SK-N-MC (cell line): ENCODE results near the gene PSEN1.

Experiments
- DNase-seq: peaks from one replicate; pipeline ENCODE4 v3.0.0-alpha.2; 2011; ENCODE audit warnings: low read depth, low spot score
- H3K27ac ChIP-seq: fragments of 200-600 bp; sonication (generic); 2 replicates; pipeline ENCODE4 v1.5.1; 2016; ENCODE audit warnings: mixed run types
- H3K36me3 ChIP-seq: fragments of 200-600 bp; sonication (generic); 2 replicates; pipeline ENCODE4 v1.6.1; 2017; ENCODE audit warnings: antibody characterized with exemption, low read length, mixed read lengths; ENCODE audit not compliant: insufficient read depth
- H3K4me3 ChIP-seq: fragments of 200-600 bp; sonication (generic); 2 replicates; pipeline ENCODE4 v1.5.1; 2016
- H3K9ac ChIP-seq: fragments of 200-600 bp; sonication (generic); 2 replicates; pipeline ENCODE4 v1.8.0; 2017; ENCODE audit warnings: mixed run types, mixed read lengths; ENCODE audit not compliant: insufficient read length
- H3K9me3 ChIP-seq: fragments of 200-600 bp; sonication (generic); 2 replicates; pipeline ENCODE4 v1.6.1; 2017; ENCODE audit warnings: low read depth, mild to moderate bottlenecking, antibody characterized with exemption, low read length, moderate library complexity, mixed read lengths
- EZH2 ChIP-seq: fragments of 200-600 bp; sonication (generic); IDR thresholded peaks from one replicate; pipeline ENCODE4 v1.6.1; 2017; ENCODE audit warnings: antibody characterized with exemption
- FOXP2 ChIP-seq: optimal IDR thresholded peaks from 2 replicates; pipeline ENCODE3; 2011; ENCODE audit warnings: mild to moderate bottlenecking, moderate library complexity; ENCODE audit not compliant: insufficient read depth; ENCODE audit errors: extremely low read length, control extremely low read depth
- POLR2AphosphoS5 ChIP-seq: IDR thresholded peaks from 2 replicates; pipeline ENCODE4 v1.6.1; 2012; ENCODE audit warnings: mild to moderate bottlenecking, low read depth, low read length, borderline replicate concordance

PSEN1 gene

GRCh38 chr14:73262427-73263183 lies 126.3 kb downstream of the PSEN1 start:
- Histone ChIP-seq H3K9ac (no peak overlapping the region), H3K36me3 (no peaks in the 10 kb centered on the region), H3K9me3 (no peaks in the 10 kb centered on the region), H3K27ac (no peak overlapping the region), H3K4me3 (no peak overlapping the region)
- no peak for DNase-seq
- TF ChIP-seq EZH2 (no peak), POLR2AphosphoS5 (no peak), FOXP2 (no peak)

GRCh38 chr14:73263606-73264005 lies 127.3 kb downstream of the PSEN1 start:
- Histone ChIP-seq H3K4me3 (no peak overlapping the region), H3K27ac (no peak overlapping the region), H3K36me3 (no peaks in the 10 kb centered on the region), H3K9me3 (no peaks in the 10 kb centered on the region), H3K9ac (no peak overlapping the region)
- no peak for DNase-seq
- no peak for TF ChIP-seq EZH2
- no peak for TF ChIP-seq FOXP2
- no peak for TF ChIP-seq POLR2AphosphoS5

- no peak overlapping the region for H3K4me3 ChIP-seq
- no peak overlapping the region for H3K27ac ChIP-seq
- no peaks in the 10 kb centered on the region for H3K36me3 ChIP-seq
- H3K9me3 ChIP-seq, result no peaks in the 10 kb centered on the region
- no peak for DNase-seq
- TF ChIP-seq FOXP2 (no peak), EZH2 (no peak), POLR2AphosphoS5 (no peak)
- H3K9ac ChIP-seq, result no peak overlapping the region
Measured at GRCh38 chr14:73264080-73264884, 128.0 kb downstream of the PSEN1 start.

- no peak overlapping the region for H3K27ac ChIP-seq
- H3K4me3 ChIP-seq, result no peak overlapping the region
- TF ChIP-seq FOXP2 (no peak), EZH2 (no peak), POLR2AphosphoS5 (no peak)
- no peak for DNase-seq
- no peak overlapping the region for H3K9ac ChIP-seq
- no peaks in the 10 kb centered on the region for H3K36me3 ChIP-seq
- H3K9me3 ChIP-seq, result no peaks in the 10 kb centered on the region
Measured at GRCh38 chr14:73264885-73265720, 128.8 kb downstream of the PSEN1 start.

GRCh38 chr14:73265721-73266046 lies 129.4 kb downstream of the PSEN1 start:
- H3K9ac ChIP-seq, result no peak overlapping the region
- H3K9me3 ChIP-seq, result no peaks in the 10 kb centered on the region
- H3K4me3 ChIP-seq, result no peak overlapping the region
- no peak for DNase-seq
- H3K27ac ChIP-seq, result no peak overlapping the region
- no peaks in the 10 kb centered on the region for H3K36me3 ChIP-seq
- TF ChIP-seq POLR2AphosphoS5 (no peak), EZH2 (no peak)

- no peaks in the 10 kb centered on the region for H3K36me3 ChIP-seq
- no peak for DNase-seq
- no peaks in the 10 kb centered on the region for H3K9me3 ChIP-seq
- H3K27ac ChIP-seq, result no peak overlapping the region
- TF ChIP-seq EZH2, result no peak
- H3K4me3 ChIP-seq, result no peak overlapping the region
- no peak overlapping the region for H3K9ac ChIP-seq
Measured at GRCh38 chr14:73266317-73266716, 130.0 kb downstream of the PSEN1 start.

GRCh38 chr14:73267474-73267873 lies 131.2 kb downstream of the PSEN1 start:
- no peak for TF ChIP-seq FOXP2
- no peak for TF ChIP-seq EZH2
- no peak for TF ChIP-seq POLR2AphosphoS5
- Histone ChIP-seq H3K4me3 (no peak overlapping the region), H3K27ac (no peak overlapping the region), H3K9ac (no peak overlapping the region), H3K9me3 (no peaks in the 10 kb centered on the region), H3K36me3 (no peaks in the 10 kb centered on the region)
- DNase-seq, result no peak

GRCh38 chr14:73269729-73270531 lies 133.6 kb downstream of the PSEN1 start:
- Histone ChIP-seq H3K4me3 (no peak overlapping the region), H3K36me3 (0 out of 2 replicates have a peak, but pooled peaks cover 5% of the 10 kb centered on the region), H3K9me3 (no peaks in the 10 kb centered on the region), H3K27ac (no peak overlapping the region), H3K9ac (no peak overlapping the region)
- TF ChIP-seq FOXP2, result no peak
- TF ChIP-seq POLR2AphosphoS5, result no peak
- no peak for TF ChIP-seq EZH2
- no peak for DNase-seq
